WTC11 (cell line): ENCODE measurements around the gene IL1B. TPM values are rescaled to one million over a fixed set of nuclear protein-coding genes. Genes with fewer than 3 reads are reported as not detected.
A peak's percentile ranks its signal among the peaks of the same experiment; 100 is the strongest.

Experiments
- ATAC-seq: fragments of 200-7000 bp; cut with Tn5 transposase; 2 replicates; pipeline ENCODE4 v1.10.0; 2021; ENCODE audit warnings: mild to moderate bottlenecking, moderate library complexity
- CTCF ChIA-PET: fragments of 300-600 bp; sonication (Branson Sonifier 250); formaldehyde crosslinking; loops from one replicate; lab custom pipeline; 2021; ENCODE audit warnings: antibody characterized with exemption; lab: Charles Lee
- POLR2A ChIA-PET: fragments of 350-600 bp; sonication (Branson Sonifier 250); formaldehyde crosslinking; loops from one replicate; lab custom pipeline; 2021; ENCODE audit warnings: antibody characterized with exemption; lab: Charles Lee
- DNase-seq: peaks from one replicate; pipeline ENCODE4 v3.0.0; 2021; ENCODE audit warnings: low spot score
- H3K27ac Mint-ChIP-seq: 2 replicates; pipeline ENCODE4 v1.8.0; 2021; ENCODE audit warnings: mixed read lengths
- H3K27me3 Mint-ChIP-seq: 2 replicates; pipeline ENCODE4 v1.8.0; 2021; ENCODE audit warnings: low read depth, mild to moderate bottlenecking, moderate library complexity, mixed read lengths
- H3K36me3 Mint-ChIP-seq: 2 replicates; pipeline ENCODE4 v1.8.0; 2021; ENCODE audit warnings: mixed read lengths
- H3K4me1 Mint-ChIP-seq: 2 replicates; pipeline ENCODE4 v1.8.0; 2022; ENCODE audit warnings: mixed read lengths
- H3K4me3 Mint-ChIP-seq: 2 replicates; pipeline ENCODE4 v1.8.0; 2021; ENCODE audit warnings: mild to moderate bottlenecking, moderate library complexity, mixed read lengths
- H3K9me3 Mint-ChIP-seq: 2 replicates; pipeline ENCODE4 v1.8.0; 2021; ENCODE audit warnings: mixed read lengths
- AFF4 ChIP-seq: sonication (generic); formaldehyde crosslinking; IDR thresholded peaks from 2 replicates; pipeline ENCODE4 v1.8.1; 2023; ENCODE audit warnings: mild to moderate bottlenecking, missing genetic modification reagents, borderline replicate concordance
- CBFB ChIP-seq: sonication (generic); formaldehyde crosslinking; IDR thresholded peaks from 2 replicates; pipeline ENCODE4 v1.8.1; 2022; ENCODE audit warnings: mild to moderate bottlenecking, low read depth, missing genetic modification reagents
- CREB1 ChIP-seq: sonication (generic); formaldehyde crosslinking; IDR thresholded peaks from 2 replicates; pipeline ENCODE4 v1.8.0; 2023; ENCODE audit warnings: mild to moderate bottlenecking, missing genetic modification reagents
- E2F4 ChIP-seq: sonication (generic); formaldehyde crosslinking; IDR thresholded peaks from 2 replicates; pipeline ENCODE4 v1.8.1; 2022; ENCODE audit warnings: low read depth, mild to moderate bottlenecking, moderate library complexity, missing genetic modification reagents, borderline replicate concordance
- ELF4 ChIP-seq: sonication (generic); formaldehyde crosslinking; IDR thresholded peaks from 2 replicates; pipeline ENCODE4 v1.8.1; 2022; ENCODE audit warnings: low read depth, mild to moderate bottlenecking, moderate library complexity, missing genetic modification reagents
- EMX1 ChIP-seq: fragments of 250-450 bp; sonication (Bioruptor Pico); IDR thresholded peaks from 2 replicates; pipeline ENCODE4 v1.8.0; 2021; ENCODE audit warnings: mild to moderate bottlenecking
- ERG ChIP-seq: fragments of 250-450 bp; sonication (Bioruptor Pico); IDR thresholded peaks from 2 replicates; pipeline ENCODE4 v1.8.0; 2021; ENCODE audit warnings: mild to moderate bottlenecking
- ETV6 ChIP-seq: sonication (generic); formaldehyde crosslinking; IDR thresholded peaks from 2 replicates; pipeline ENCODE4 v1.8.1; 2022; ENCODE audit warnings: mild to moderate bottlenecking, missing genetic modification reagents
- FOXJ3 ChIP-seq: sonication (generic); formaldehyde crosslinking; IDR thresholded peaks from 2 replicates; pipeline ENCODE4 v1.9.0; 2021; ENCODE audit warnings: missing genetic modification reagents, mild to moderate bottlenecking, borderline replicate concordance
- FOXP1 ChIP-seq: sonication (generic); formaldehyde crosslinking; IDR thresholded peaks from 2 replicates; pipeline ENCODE4 v1.8.0; 2022; ENCODE audit warnings: missing genetic modification reagents, mild to moderate bottlenecking, moderate library complexity, borderline replicate concordance
- GABPB1 ChIP-seq: sonication (generic); formaldehyde crosslinking; IDR thresholded peaks from 2 replicates; pipeline ENCODE4 v1.8.1; 2023; ENCODE audit warnings: mild to moderate bottlenecking, missing genetic modification reagents
- HMGA2 ChIP-seq: fragments of 250-450 bp; sonication (Bioruptor Pico); IDR thresholded peaks from 2 replicates; pipeline ENCODE4 v1.4.0; 2021; ENCODE audit warnings: mild to moderate bottlenecking, moderate library complexity
- JAZF1 ChIP-seq: fragments of 250-450 bp; sonication (Bioruptor Pico); IDR thresholded peaks from 2 replicates; pipeline ENCODE4 v1.9.0; 2021; ENCODE audit warnings: moderate library complexity, mild to moderate bottlenecking, inconsistent platforms
- JUN ChIP-seq: sonication (generic); formaldehyde crosslinking; IDR thresholded peaks from 2 replicates; pipeline ENCODE4 v1.8.0; 2023; ENCODE audit warnings: mild to moderate bottlenecking, missing genetic modification reagents
- NR2C2 ChIP-seq: sonication (generic); formaldehyde crosslinking; IDR thresholded peaks from 2 replicates; pipeline ENCODE4 v1.8.0; 2022; ENCODE audit warnings: mild to moderate bottlenecking, missing genetic modification reagents
- TEAD4 ChIP-seq: sonication (generic); formaldehyde crosslinking; IDR thresholded peaks from 2 replicates; pipeline ENCODE4 v1.8.0; 2022; ENCODE audit warnings: mild to moderate bottlenecking, missing genetic modification reagents
- ZNF121 ChIP-seq: sonication (generic); formaldehyde crosslinking; IDR thresholded peaks from 2 replicates; pipeline ENCODE4 v1.8.0; 2023; ENCODE audit warnings: missing genetic modification reagents
- ZNF263 ChIP-seq: sonication (generic); formaldehyde crosslinking; IDR thresholded peaks from 2 replicates; pipeline ENCODE4 v1.8.1; 2022; ENCODE audit warnings: low read depth, mild to moderate bottlenecking, moderate library complexity, missing genetic modification reagents
- ZNF317 ChIP-seq: sonication (generic); formaldehyde crosslinking; IDR thresholded peaks from 2 replicates; pipeline ENCODE4 v1.8.1; 2023; ENCODE audit warnings: low read depth, mild to moderate bottlenecking, moderate library complexity, missing genetic modification reagents, borderline replicate concordance
- ZNF396 ChIP-seq: fragments of 250-450 bp; sonication (Bioruptor Pico); IDR thresholded peaks from 2 replicates; pipeline ENCODE4 v1.8.0; 2021; ENCODE audit warnings: mild to moderate bottlenecking, moderate library complexity, borderline replicate concordance
- ZNF423 ChIP-seq: fragments of 250-450 bp; sonication (Bioruptor Pico); IDR thresholded peaks from 2 replicates; pipeline ENCODE4 v2.1.2; 2022; ENCODE audit warnings: mild to moderate bottlenecking, moderate library complexity
- ZNF425 ChIP-seq: fragments of 250-450 bp; sonication (Bioruptor Pico); conservative IDR thresholded peaks from 2 replicates; pipeline ENCODE4 v1.9.0; 2021; ENCODE audit warnings: mild to moderate bottlenecking
- ZNF512 ChIP-seq: sonication (generic); formaldehyde crosslinking; IDR thresholded peaks from 2 replicates; pipeline ENCODE4 v1.8.1; 2022; ENCODE audit warnings: missing genetic modification reagents, borderline replicate concordance
- ZNF671 ChIP-seq: fragments of 250-450 bp; sonication (Bioruptor Pico); IDR thresholded peaks from 2 replicates; pipeline ENCODE4 v1.8.0; 2021; ENCODE audit warnings: mild to moderate bottlenecking
- total RNA-seq: library from RNA; stranded (reverse); gene quantifications from 3 replicates; pipeline ENCODE4 v1.2.3, GENCODE V29; 2021

Gene IL1B
- total RNA-seq, 1 experiment from 2014 or later: not detected

GRCh38 chr2:112805542-112805941 lies 31.0 kb downstream of the IL1B start:
- POLR2A ChIA-PET: no interaction called here
- no peak for ATAC-seq

GRCh38 chr2:112803691-112804521 lies 32.7 kb downstream of the IL1B start:
- POLR2A ChIA-PET: no interaction called here
- peaks cover 34% of the 10 kb centered on the region for H3K4me1 Mint-ChIP-seq
- no peak for ATAC-seq
- TF ChIP-seq NR2C2 (CRISPR knock-in tag) (no peak), CBFB (CRISPR knock-in tag) (no peak), ELF4 (CRISPR knock-in tag) (no peak), ZNF396 (CRISPR knock-in tag) (no peak), AFF4 (CRISPR knock-in tag) (no peak), ERG (CRISPR knock-in tag) (no peak), E2F4 (no peak), ZNF121 (CRISPR knock-in tag) (no peak), EMX1 (CRISPR knock-in tag) (no peak), ZNF512 (CRISPR knock-in tag) (no peak), JAZF1 (CRISPR knock-in tag) (no peak), CREB1 (CRISPR knock-in tag) (no peak)

More at GRCh38 chr2:112805542-112805941, 31.0 kb downstream of the IL1B start:
- H3K4me3 Mint-ChIP-seq: no peak overlapping the region
- H3K36me3 Mint-ChIP-seq: 0 out of 2 replicates have a peak, but pooled peaks cover 3% of the 10 kb centered on the region
- peaks cover 1% of the 10 kb centered on the region; the same call in 1 of the 2 replicates for H3K27me3 Mint-ChIP-seq
- peaks cover 11% of the 10 kb centered on the region; the same call in 1 of the 2 replicates for H3K9me3 Mint-ChIP-seq
- no peak for DNase-seq
- CTCF ChIA-PET: interaction anchor here (0.8 kb wide), 1 partner anchor 136 kb away, joined by 3 read pairs; no protein-coding TSS in a partner anchor
- no peak for TF ChIP-seq ZNF263 (CRISPR knock-in tag)
- no peak for TF ChIP-seq TEAD4 (CRISPR knock-in tag)
- no peak for TF ChIP-seq ETV6 (CRISPR knock-in tag)
- no peak for TF ChIP-seq ZNF317
- no peak for TF ChIP-seq HMGA2 (CRISPR knock-in tag)
- no peak for TF ChIP-seq FOXJ3 (CRISPR knock-in tag)
- TF ChIP-seq GABPB1 (CRISPR knock-in tag): no peak
- no peak for TF ChIP-seq ZNF425 (CRISPR knock-in tag)
- no peak for TF ChIP-seq ZNF671 (CRISPR knock-in tag)
- TF ChIP-seq ZNF423: no peak
- TF ChIP-seq JUN (CRISPR knock-in tag): no peak
- no peak for TF ChIP-seq FOXP1 (CRISPR knock-in tag)
- no peak for TF ChIP-seq ERG (CRISPR knock-in tag)
- TF ChIP-seq, all 79 proteins: peak for 0
- Mint-ChIP-seq H3K27ac (0 out of 2 replicates have a peak overlapping the region, but pooled peaks have one; percentile 2), H3K4me1 (peaks cover 27% of the 10 kb centered on the region)

More at GRCh38 chr2:112803691-112804521, 32.7 kb downstream of the IL1B start:
- Mint-ChIP-seq H3K27me3 (peaks cover 3% of the 10 kb centered on the region; the same call in 1 of the 2 replicates), H3K9me3 (peaks cover 8% of the 10 kb centered on the region; the same call in 1 of the 2 replicates), H3K27ac (no peak overlapping the region), H3K36me3 (0 out of 2 replicates have a peak, but pooled peaks cover 3% of the 10 kb centered on the region), H3K4me3 (no peak overlapping the region)
- no peak for DNase-seq
- CTCF ChIA-PET: interaction anchor here (0.6 kb wide), 1 partner anchor 338 kb away, joined by 3 read pairs; no protein-coding TSS in a partner anchor
